H9 (cell line): Measurements from ENCODE around the gene PALM2AKAP2. TPM values are rescaled to one million over a fixed set of nuclear protein-coding genes. Genes with fewer than 3 reads are reported as not detected.

Experiments used
- DNase-seq: peaks from one replicate; pipeline ENCODE4 v3.0.0-alpha.2; 2017
- H2AFZ ChIP-seq: one replicate; pipeline ENCODE4 v1.6.1; 2013; ENCODE audit warnings: mild to moderate bottlenecking, low read length, control low read depth, moderate library complexity
- H2AK5ac ChIP-seq: 2 replicates; pipeline ENCODE4 v1.6.1; 2013; ENCODE audit warnings: low read length, control low read depth, mixed read lengths; ENCODE audit not compliant: insufficient read length
- H2BK120ac ChIP-seq: one replicate; pipeline ENCODE4 v1.6.1; 2013; ENCODE audit warnings: low read depth, mild to moderate bottlenecking, low read length, control low read depth, inconsistent platforms; ENCODE audit not compliant: poor library complexity, severe bottlenecking
- H2BK12ac ChIP-seq: 2 replicates; pipeline ENCODE4 v1.6.1; 2013; ENCODE audit warnings: low read length, control low read depth, mixed read lengths, low read depth; ENCODE audit not compliant: insufficient read length
- H2BK15ac ChIP-seq: 2 replicates; pipeline ENCODE4 v1.6.1; 2013; ENCODE audit warnings: low read depth, low read length, control low read depth
- H2BK20ac ChIP-seq: one replicate; pipeline ENCODE4 v1.6.1; 2013; ENCODE audit warnings: low read depth, mild to moderate bottlenecking, low read length, control low read depth, inconsistent platforms; ENCODE audit not compliant: poor library complexity, severe bottlenecking
- H2BK5ac ChIP-seq: 2 replicates; pipeline ENCODE4 v1.6.1; 2013; ENCODE audit warnings: low read length, control low read depth, mixed read lengths; ENCODE audit not compliant: insufficient read length
- H3K14ac ChIP-seq: 2 replicates; pipeline ENCODE4 v1.6.1; 2013; ENCODE audit warnings: low read length, control low read depth; ENCODE audit not compliant: insufficient read depth
- H3K18ac ChIP-seq: 2 replicates; pipeline ENCODE4 v1.6.1; 2013; ENCODE audit warnings: low read depth, mild to moderate bottlenecking, mixed read lengths, low read length, control low read depth; ENCODE audit not compliant: insufficient read length
- H3K23ac ChIP-seq: 2 replicates; pipeline ENCODE4 v1.6.1; 2013; ENCODE audit warnings: low read length, control low read depth, mixed read lengths, low read depth; ENCODE audit not compliant: insufficient read length
- H3K23me2 ChIP-seq: 2 replicates; pipeline ENCODE4 v1.6.1; 2013; ENCODE audit warnings: low read depth, mild to moderate bottlenecking, mixed read lengths, low read length, control low read depth; ENCODE audit not compliant: insufficient read length, poor library complexity, severe bottlenecking
- H3K27ac ChIP-seq: 2 replicates; pipeline ENCODE4 v1.5.1; 2013; ENCODE audit warnings: low read length, control low read depth, mixed read lengths, low read depth; ENCODE audit not compliant: insufficient read length
- H3K27me3 ChIP-seq: 2 replicates; pipeline ENCODE4 v1.6.1; 2013; ENCODE audit warnings: low read length, control low read depth, inconsistent platforms; ENCODE audit not compliant: insufficient read depth
- H3K4ac ChIP-seq: 2 replicates; pipeline ENCODE4 v1.6.1; 2013; ENCODE audit warnings: low read depth, mild to moderate bottlenecking, control low read depth, inconsistent platforms, low read length, moderate library complexity
- H3K4me1 ChIP-seq: 2 replicates; pipeline ENCODE4 v1.6.1; 2013; ENCODE audit warnings: low read length, control low read depth, inconsistent platforms; ENCODE audit not compliant: insufficient read depth
- H3K4me2 ChIP-seq: 2 replicates; pipeline ENCODE4 v1.6.1; 2013; ENCODE audit warnings: low read length, control low read depth, mixed read lengths; ENCODE audit not compliant: insufficient read length, insufficient read depth
- H3K56ac ChIP-seq: 2 replicates; pipeline ENCODE4 v1.6.1; 2013; ENCODE audit warnings: low read depth, mild to moderate bottlenecking, mixed read lengths, low read length, control low read depth; ENCODE audit not compliant: insufficient read length
- H3K79me1 ChIP-seq: 2 replicates; pipeline ENCODE4 v1.6.1; 2013; ENCODE audit warnings: low read depth, mild to moderate bottlenecking, moderate library complexity, low read length, control low read depth, inconsistent platforms; ENCODE audit not compliant: insufficient read depth, poor library complexity, severe bottlenecking
- H3K79me2 ChIP-seq: 2 replicates; pipeline ENCODE4 v1.6.1; 2013; ENCODE audit warnings: low read length, control low read depth, inconsistent platforms; ENCODE audit not compliant: insufficient read depth
- H3K9ac ChIP-seq: 2 replicates; pipeline ENCODE4 v1.6.1; 2013; ENCODE audit warnings: low read length, control low read depth, mixed read lengths; ENCODE audit not compliant: insufficient read length; ENCODE audit errors: extremely low read depth
- H3K9me3 ChIP-seq: one replicate; pipeline ENCODE4 v1.6.1; 2013; ENCODE audit warnings: low read depth, low read length, inconsistent platforms; ENCODE audit not compliant: control insufficient read depth
- H3T11ph ChIP-seq: one replicate; pipeline ENCODE4 v1.6.1; 2013; ENCODE audit warnings: mild to moderate bottlenecking, low read length, control low read depth, inconsistent platforms
- H4K20me1 ChIP-seq: one replicate; pipeline ENCODE4 v1.6.1; 2013; ENCODE audit not compliant: control insufficient read depth, insufficient read length, insufficient read depth
- H4K5ac ChIP-seq: 2 replicates; pipeline ENCODE4 v1.6.1; 2013; ENCODE audit warnings: low read depth, mild to moderate bottlenecking, mixed read lengths, low read length, control low read depth; ENCODE audit not compliant: insufficient read length
- H4K8ac ChIP-seq: replicated peaks from 2 replicates; pipeline ENCODE4 v1.6.1; 2013; ENCODE audit warnings: low read length, control low read depth, mixed read lengths, low read depth; ENCODE audit not compliant: insufficient read length
- H4K91ac ChIP-seq: 2 replicates; pipeline ENCODE4 v1.6.1; 2013; ENCODE audit warnings: low read depth, mild to moderate bottlenecking, moderate library complexity, mixed read lengths, low read length, control low read depth; ENCODE audit not compliant: insufficient read length
- H3K27ac Mint-ChIP-seq, 3 experiments: 2 replicates in 2 of 3; 3 replicates in 1 of 3; pipeline ENCODE4 v1.8.0; 2020 to 2021; ENCODE audit warnings: mixed read lengths in 3 of 3, mild to moderate bottlenecking in 1 of 3, moderate library complexity in 1 of 3
- H3K27me3 Mint-ChIP-seq: 2 replicates; pipeline ENCODE4 v1.8.0; 2021; ENCODE audit warnings: low read depth, mild to moderate bottlenecking, moderate library complexity, mixed read lengths
- H3K36me3 Mint-ChIP-seq, 3 experiments: 2 replicates in 2 of 3; 3 replicates in 1 of 3; pipeline ENCODE4 v1.8.0; 2020 to 2021; ENCODE audit warnings: low read depth in 3 of 3, mixed read lengths in 3 of 3; ENCODE audit not compliant: insufficient read depth in 1 of 3
- H3K4me1 Mint-ChIP-seq, 2 experiments: 2 replicates each; pipeline ENCODE4 v1.8.0; 2020; ENCODE audit warnings: mixed read lengths in 2 of 2
- H3K4me3 Mint-ChIP-seq, 2 experiments: 2 replicates in 1 of 2; 3 replicates in 1 of 2; pipeline ENCODE4 v1.8.0; 2020 to 2021; ENCODE audit warnings: mild to moderate bottlenecking in 2 of 2, mixed read lengths in 2 of 2, moderate library complexity in 1 of 2
- H3K9me3 Mint-ChIP-seq, 2 experiments: 2 replicates in 1 of 2; 3 replicates in 1 of 2; pipeline ENCODE4 v1.8.0; 2020; ENCODE audit warnings: mild to moderate bottlenecking in 2 of 2, mixed read lengths in 2 of 2, moderate library complexity in 1 of 2
- CTCF ChIP-seq: fragments of 200-600 bp; sonication (generic); conservative IDR thresholded peaks from 3 replicates; pipeline ENCODE4 v1.8.0; 2021; ENCODE audit warnings: antibody characterized with exemption, mild to moderate bottlenecking
- WGBS: extraction: QIAGEN DNeasy Blood & Tissue Kit; methylation state at CpG from one replicate; pipeline ENCODE4 v1.1.7; 2013; ENCODE audit warnings: missing lambda C conversion rate, low lambda C conversion rate, mixed read lengths; ENCODE audit not compliant: insufficient read length; ENCODE audit errors: extremely low coverage; 5-methylcytosine and 5-hydroxymethylcytosine counted together
- total RNA-seq: library from RNA; stranded (reverse); gene quantifications from 2 replicates; pipeline ENCODE4 v1.2.1, GENCODE V29; 2021

PALM2AKAP2 gene
- total RNA-seq, 1 experiment from 2014 or later = 3.6 TPM

GRCh38 chr9:109793921-109794320, 13.9 kb downstream of the PALM2AKAP2 start:
- Histone ChIP-seq H3K9me3 (no peaks in the 10 kb centered on the region), H3K4me1 (no peaks in the 10 kb centered on the region), H3K9ac (no peak overlapping the region), H3K79me2 (no peaks in the 10 kb centered on the region), H3K4ac (no peak overlapping the region), H3K56ac (no peak overlapping the region), H2AFZ (no peak overlapping the region), H4K5ac (no peak overlapping the region), H3K27me3 (no peaks in the 10 kb centered on the region), H4K91ac (no peak overlapping the region), H2BK5ac (no peak overlapping the region), H2BK20ac (no peak overlapping the region), H3T11ph (no peak overlapping the region), H3K4me2 (no peak overlapping the region), H3K18ac (no peak overlapping the region), H4K20me1 (no peaks in the 10 kb centered on the region), H2AK5ac (no peak overlapping the region), H3K79me1 (no peaks in the 10 kb centered on the region), H3K27ac (no peak overlapping the region), H3K23me2 (no peaks in the 10 kb centered on the region), H2BK15ac (no peak overlapping the region), H3K14ac (no peak overlapping the region), H2BK120ac (no peak overlapping the region), H4K8ac (no peak overlapping the region), H2BK12ac (no peak overlapping the region), H3K23ac (no peak overlapping the region)
- Mint-ChIP-seq H3K27me3 (peaks cover under 1% of the 10 kb centered on the region; the same call in 1 of the 2 replicates), H3K4me1 (peaks cover 0 to 2% of the 10 kb centered on the region in 2 experiments; a peak in 1 of 4 replicates), H3K4me3 (no peak overlapping the region), H3K9me3 (no peaks in the 10 kb centered on the region), H3K27ac (no peak overlapping the region), H3K36me3 (no peaks in the 10 kb centered on the region)
- WGBS = no CpG with 5 or more reads among the region's 4 CpGs
- TF ChIP-seq CTCF = no peak
- no peak for DNase-seq
